Suprapubic skin (tissue), 3 donors: Measurements from ENCODE around the gene RPUSD4.

Experiments
- EP300 ChIP-seq: sonication (generic); formaldehyde crosslinking; IDR thresholded peaks from one replicate; pipeline ENCODE4 v1.6.1; 2017; ENCODE audit warnings: antibody characterized with exemption
- POLR2A ChIP-seq, 2 donors: fragments of 450-650 bp; IDR thresholded peaks; one replicate each; pipeline ENCODE4 v1.6.1; 2017; ENCODE audit warnings: antibody characterized with exemption in 2 of 2, mild to moderate bottlenecking in 2 of 2, moderate library complexity in 2 of 2
- TF ChIP-seq, protein P1 (sequence below), 2 donors: fragments of 200-600 bp in 1 of 2; fragments of 450-650 bp in 1 of 2; sonication (generic) in 1 of 2; IDR thresholded peaks; one replicate each; pipeline ENCODE4 v1.5.1; 2016 to 2019; ENCODE audit warnings: antibody characterized with exemption in 2 of 2, mild to moderate bottlenecking in 1 of 2, moderate library complexity in 1 of 2

GRCh38 chr11:126165757-126166156 lies 45.7 kb downstream of the RPUSD4 start:
- TF ChIP-seq, protein P1, sequence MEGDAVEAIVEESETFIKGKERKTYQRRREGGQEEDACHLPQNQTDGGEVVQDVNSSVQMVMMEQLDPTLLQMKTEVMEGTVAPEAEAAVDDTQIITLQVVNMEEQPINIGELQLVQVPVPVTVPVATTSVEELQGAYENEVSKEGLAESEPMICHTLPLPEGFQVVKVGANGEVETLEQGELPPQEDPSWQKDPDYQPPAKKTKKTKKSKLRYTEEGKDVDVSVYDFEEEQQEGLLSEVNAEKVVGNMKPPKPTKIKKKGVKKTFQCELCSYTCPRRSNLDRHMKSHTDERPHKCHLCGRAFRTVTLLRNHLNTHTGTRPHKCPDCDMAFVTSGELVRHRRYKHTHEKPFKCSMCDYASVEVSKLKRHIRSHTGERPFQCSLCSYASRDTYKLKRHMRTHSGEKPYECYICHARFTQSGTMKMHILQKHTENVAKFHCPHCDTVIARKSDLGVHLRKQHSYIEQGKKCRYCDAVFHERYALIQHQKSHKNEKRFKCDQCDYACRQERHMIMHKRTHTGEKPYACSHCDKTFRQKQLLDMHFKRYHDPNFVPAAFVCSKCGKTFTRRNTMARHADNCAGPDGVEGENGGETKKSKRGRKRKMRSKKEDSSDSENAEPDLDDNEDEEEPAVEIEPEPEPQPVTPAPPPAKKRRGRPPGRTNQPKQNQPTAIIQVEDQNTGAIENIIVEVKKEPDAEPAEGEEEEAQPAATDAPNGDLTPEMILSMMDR (IDR thresholded peaks at IDR 0.05) = no peak
- TF ChIP-seq EP300 (no peak), POLR2A (IDR thresholded peaks at IDR 0.05) (no peak)
